ENCODE results near the gene LSS. TPM values are rescaled to one million over a fixed set of nuclear protein-coding genes. Genes with fewer than 3 reads are reported as not detected.

Gene LSS
- total RNA-seq, 1 donor from 2014 or later, result 14.1 TPM

- Histone ChIP-seq H3K27me3 (ENCODE audit: control insufficient read depth in 3 of 3, insufficient read depth in 3 of 3, low read length in 3 of 3) (peaks cover 0 to 5% (median 0%) of the 10 kb centered on the region in 3 donors), H3K9ac (ENCODE audit: low read depth in 1 of 3, low read length in 3 of 3) (no peak overlapping the region), H3K4me3 (ENCODE audit: low read length in 3 of 3) (no peak overlapping the region), H3K27ac (ENCODE audit: low read depth, low read length) (no peak overlapping the region), H3K4me1 (ENCODE audit: control insufficient read depth in 3 of 3, insufficient read depth in 3 of 3, low read length in 3 of 3) (no peaks in the 10 kb centered on the region), H3K36me3 (ENCODE audit: control insufficient read depth in 3 of 3, insufficient read depth in 3 of 3, low read length in 3 of 3) (no peaks in the 10 kb centered on the region), H3K9me3 (ENCODE audit: control insufficient read depth in 3 of 3, low read length in 3 of 3) (no peaks in the 10 kb centered on the region)
Observed at GRCh38 chr21:46159390-46159789, 69.2 kb downstream of the LSS start.

- Histone ChIP-seq H3K9ac (ENCODE audit: low read depth in 1 of 3, low read length in 3 of 3) (no peak overlapping the region), H3K4me3 (ENCODE audit: low read length in 3 of 3) (no peak overlapping the region), H3K36me3 (ENCODE audit: control insufficient read depth in 3 of 3, insufficient read depth in 3 of 3, low read length in 3 of 3) (no peaks in the 10 kb centered on the region), H3K27me3 (ENCODE audit: control insufficient read depth in 3 of 3, insufficient read depth in 3 of 3, low read length in 3 of 3) (peaks cover 0 to 5% (median 0%) of the 10 kb centered on the region in 3 donors), H3K27ac (ENCODE audit: low read depth, low read length) (no peak overlapping the region), H3K4me1 (ENCODE audit: control insufficient read depth in 3 of 3, insufficient read depth in 3 of 3, low read length in 3 of 3) (no peaks in the 10 kb centered on the region), H3K9me3 (ENCODE audit: control insufficient read depth in 3 of 3, low read length in 3 of 3) (no peaks in the 10 kb centered on the region)
Observed at GRCh38 chr21:46158666-46159300, 69.8 kb downstream of the LSS start.

- no peaks in the 10 kb centered on the region for H3K36me3 ChIP-seq (ENCODE audit: control insufficient read depth in 3 of 3, insufficient read depth in 3 of 3, low read length in 3 of 3)
- peaks cover 0 to 7% (median 6%) of the 10 kb centered on the region in 3 donors for H3K4me1 ChIP-seq (ENCODE audit: control insufficient read depth in 3 of 3, insufficient read depth in 3 of 3, low read length in 3 of 3)
- H3K4me3 ChIP-seq (ENCODE audit: low read length in 3 of 3), result no peak overlapping the region
- no peak overlapping the region for H3K9ac ChIP-seq (ENCODE audit: low read depth in 1 of 3, low read length in 3 of 3)
- H3K9me3 ChIP-seq (ENCODE audit: control insufficient read depth in 3 of 3, low read length in 3 of 3), result no peaks in the 10 kb centered on the region
- no peak overlapping the region for H3K27ac ChIP-seq (ENCODE audit: low read depth, low read length)
- H3K27me3 ChIP-seq (ENCODE audit: control insufficient read depth in 3 of 3, insufficient read depth in 3 of 3, low read length in 3 of 3), result peaks cover 0 to 5% (median 3%) of the 10 kb centered on the region in 3 donors
Observed at GRCh38 chr21:46157987-46158451, 70.6 kb downstream of the LSS start.

- H3K36me3 ChIP-seq (ENCODE audit: control insufficient read depth in 3 of 3, insufficient read depth in 3 of 3, low read length in 3 of 3), result no peaks in the 10 kb centered on the region
- H3K27me3 ChIP-seq (ENCODE audit: control insufficient read depth in 3 of 3, insufficient read depth in 3 of 3, low read length in 3 of 3), result peaks cover 0 to 9% (median 3%) of the 10 kb centered on the region in 3 donors
- peaks cover 0 to 12% (median 11%) of the 10 kb centered on the region in 3 donors for H3K4me1 ChIP-seq (ENCODE audit: control insufficient read depth in 3 of 3, insufficient read depth in 3 of 3, low read length in 3 of 3)
Observed at GRCh38 chr21:46157396-46157986, 71.1 kb downstream of the LSS start.

GRCh38 chr21:46156678-46157077 is 71.9 kb downstream of the LSS start:
- H3K27ac ChIP-seq (ENCODE audit: low read depth, low read length), result no peak overlapping the region
- H3K27me3 ChIP-seq (ENCODE audit: control insufficient read depth in 3 of 3, insufficient read depth in 3 of 3, low read length in 3 of 3), result peaks cover 3 to 8% (median 5%) of the 10 kb centered on the region in 3 donors
- H3K36me3 ChIP-seq (ENCODE audit: control insufficient read depth in 3 of 3, insufficient read depth in 3 of 3, low read length in 3 of 3), result no peaks in the 10 kb centered on the region
- H3K9me3 ChIP-seq (ENCODE audit: control insufficient read depth in 3 of 3, low read length in 3 of 3), result no peaks in the 10 kb centered on the region
- H3K4me3 ChIP-seq (ENCODE audit: low read length in 3 of 3), result no peak overlapping the region
- no peak overlapping the region for H3K9ac ChIP-seq (ENCODE audit: low read depth in 1 of 3, low read length in 3 of 3)
- peaks cover 0 to 14% (median 11%) of the 10 kb centered on the region in 3 donors for H3K4me1 ChIP-seq (ENCODE audit: control insufficient read depth in 3 of 3, insufficient read depth in 3 of 3, low read length in 3 of 3)

More at GRCh38 chr21:46157396-46157986, 71.1 kb downstream of the LSS start:
- no peaks in the 10 kb centered on the region for H3K9me3 ChIP-seq (ENCODE audit: control insufficient read depth in 3 of 3, low read length in 3 of 3)
- H3K9ac ChIP-seq (ENCODE audit: low read depth in 1 of 3, low read length in 3 of 3), result no peak overlapping the region
- no peak overlapping the region for H3K4me3 ChIP-seq (ENCODE audit: low read length in 3 of 3)
- no peak overlapping the region for H3K27ac ChIP-seq (ENCODE audit: low read depth, low read length)

GRCh38 chr21:46156378-46156645 is 72.3 kb downstream of the LSS start:
- H3K27me3 ChIP-seq (ENCODE audit: control insufficient read depth in 3 of 3, insufficient read depth in 3 of 3, low read length in 3 of 3), result peaks cover 3 to 5% (median 4%) of the 10 kb centered on the region in 3 donors
- no peaks in the 10 kb centered on the region for H3K9me3 ChIP-seq (ENCODE audit: control insufficient read depth in 3 of 3, low read length in 3 of 3)
- no peak overlapping the region for H3K4me3 ChIP-seq (ENCODE audit: low read length in 3 of 3)
- H3K4me1 ChIP-seq (ENCODE audit: control insufficient read depth in 3 of 3, insufficient read depth in 3 of 3, low read length in 3 of 3), result peaks cover 0 to 14% (median 11%) of the 10 kb centered on the region in 3 donors
- H3K27ac ChIP-seq (ENCODE audit: low read depth, low read length), result no peak overlapping the region
- no peak overlapping the region for H3K9ac ChIP-seq (ENCODE audit: low read depth in 1 of 3, low read length in 3 of 3)
- no peaks in the 10 kb centered on the region for H3K36me3 ChIP-seq (ENCODE audit: control insufficient read depth in 3 of 3, insufficient read depth in 3 of 3, low read length in 3 of 3)

- Histone ChIP-seq H3K4me1 (ENCODE audit: control insufficient read depth in 3 of 3, insufficient read depth in 3 of 3, low read length in 3 of 3) (peaks cover 0 to 14% (median 11%) of the 10 kb centered on the region in 3 donors), H3K9ac (ENCODE audit: low read depth in 1 of 3, low read length in 3 of 3) (no peak within 1 kb of the TSS), H3K27ac (ENCODE audit: low read depth, low read length) (no peak within 1 kb of the TSS), H3K4me3 (ENCODE audit: low read length in 3 of 3) (no peak within 1 kb of the TSS), H3K9me3 (ENCODE audit: control insufficient read depth in 3 of 3, low read length in 3 of 3) (no peaks in the 10 kb centered on the region), H3K27me3 (ENCODE audit: control insufficient read depth in 3 of 3, insufficient read depth in 3 of 3, low read length in 3 of 3) (peaks cover 3 to 6% (median 5%) of the 10 kb centered on the region in 3 donors), H3K36me3 (ENCODE audit: control insufficient read depth in 3 of 3, insufficient read depth in 3 of 3, low read length in 3 of 3) (no peaks in the 10 kb centered on the region)
Observed at GRCh38 chr21:46155514-46156377, 72.8 kb downstream of the LSS start, which contains the start of gene FTCD. FTCD (minus strand) TSS chr21:46155579; CDS start chr21:46155523, 56 bp downstream.

GRCh38 chr21:46154955-46155513 is 73.5 kb downstream of the LSS start:
- H3K4me3 ChIP-seq (ENCODE audit: low read length in 3 of 3), result no peak overlapping the region
- H3K36me3 ChIP-seq (ENCODE audit: control insufficient read depth in 3 of 3, insufficient read depth in 3 of 3, low read length in 3 of 3), result no peaks in the 10 kb centered on the region
- no peaks in the 10 kb centered on the region for H3K9me3 ChIP-seq (ENCODE audit: control insufficient read depth in 3 of 3, low read length in 3 of 3)
- peaks cover 6 to 13% (median 11%) of the 10 kb centered on the region in 3 donors for H3K27me3 ChIP-seq (ENCODE audit: control insufficient read depth in 3 of 3, insufficient read depth in 3 of 3, low read length in 3 of 3)
- no peak overlapping the region for H3K27ac ChIP-seq (ENCODE audit: low read depth, low read length)
- H3K4me1 ChIP-seq (ENCODE audit: control insufficient read depth in 3 of 3, insufficient read depth in 3 of 3, low read length in 3 of 3), result peaks cover 0 to 14% (median 11%) of the 10 kb centered on the region in 3 donors
- H3K9ac ChIP-seq (ENCODE audit: low read depth in 1 of 3, low read length in 3 of 3), result no peak overlapping the region

- H3K4me1 ChIP-seq (ENCODE audit: control insufficient read depth in 3 of 3, insufficient read depth in 3 of 3, low read length in 3 of 3), result peaks cover 0 to 14% (median 11%) of the 10 kb centered on the region in 3 donors
- peaks cover 6 to 14% (median 11%) of the 10 kb centered on the region in 3 donors for H3K27me3 ChIP-seq (ENCODE audit: control insufficient read depth in 3 of 3, insufficient read depth in 3 of 3, low read length in 3 of 3)
- no peak overlapping the region for H3K27ac ChIP-seq (ENCODE audit: low read depth, low read length)
Observed at GRCh38 chr21:46154155-46154954, 74.2 kb downstream of the LSS start.

More at GRCh38 chr21:46154155-46154954, 74.2 kb downstream of the LSS start:
- Histone ChIP-seq H3K9ac (ENCODE audit: low read depth in 1 of 3, low read length in 3 of 3) (no peak overlapping the region), H3K36me3 (ENCODE audit: control insufficient read depth in 3 of 3, insufficient read depth in 3 of 3, low read length in 3 of 3) (no peaks in the 10 kb centered on the region), H3K9me3 (ENCODE audit: control insufficient read depth in 3 of 3, low read length in 3 of 3) (no peaks in the 10 kb centered on the region), H3K4me3 (ENCODE audit: low read length in 3 of 3) (no peak overlapping the region)
